Subcutaneous adipose tissue (tissue), 4 donors: ENCODE results near the gene C3orf52. TPM values are rescaled to one million over a fixed set of nuclear protein-coding genes. Genes with fewer than 3 reads are reported as not detected.

Experiments used
- CTCF ChIP-seq: fragments of 450-650 bp; IDR thresholded peaks from one replicate; pipeline ENCODE4 v1.5.1; 2016; ENCODE audit warnings: low read depth, mild to moderate bottlenecking, control low read depth, antibody characterized with exemption, moderate library complexity
- total RNA-seq, 4 donors: library from RNA; depleted of rRNA; stranded (reverse); fragments of >200 nt; gene quantifications; one replicate each; pipeline ENCODE4 v1.1.0, GENCODE V29; 2016

C3orf52 gene, protein sequence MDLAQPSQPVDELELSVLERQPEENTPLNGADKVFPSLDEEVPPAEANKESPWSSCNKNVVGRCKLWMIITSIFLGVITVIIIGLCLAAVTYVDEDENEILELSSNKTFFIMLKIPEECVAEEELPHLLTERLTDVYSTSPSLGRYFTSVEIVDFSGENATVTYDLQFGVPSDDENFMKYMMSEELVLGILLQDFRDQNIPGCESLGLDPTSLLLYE
- 1 to 10 TPM in 2 of 4 donors, under 1 TPM in 2; 0.38 to 6.2 (median 1.1) TPM for total RNA-seq

- TF ChIP-seq CTCF = no peak
Measured at GRCh38 chr3:112086076-112086854, at the start of gene C3orf52. C3orf52 (plus strand) TSS chr3:112086389; CDS start chr3:112086408, 19 bp downstream.

DNA sequence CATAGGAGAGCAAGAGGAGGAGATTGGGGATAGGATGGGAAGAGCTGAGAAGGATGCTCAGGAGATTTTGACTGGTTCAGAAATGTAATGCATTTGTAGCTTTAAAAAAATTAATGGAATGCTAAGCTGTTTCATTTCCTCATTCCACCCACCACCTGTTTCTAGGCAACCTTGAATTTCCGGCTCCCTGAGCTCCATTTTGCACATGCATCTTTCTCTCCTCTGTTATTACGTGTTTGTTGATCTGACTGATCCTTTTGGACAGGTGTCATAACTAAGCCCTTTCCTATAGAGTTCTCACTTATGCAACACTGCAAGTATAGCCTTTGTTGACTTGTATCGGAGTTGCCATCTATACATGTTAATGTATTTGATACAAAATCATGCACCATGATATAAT is 47.3 kb upstream of the C3orf52 start:
- no peak for TF ChIP-seq CTCF

- TF ChIP-seq CTCF = no peak
Measured at GRCh38 chr3:112041321-112041720, 44.9 kb upstream of the C3orf52 start.

DNA sequence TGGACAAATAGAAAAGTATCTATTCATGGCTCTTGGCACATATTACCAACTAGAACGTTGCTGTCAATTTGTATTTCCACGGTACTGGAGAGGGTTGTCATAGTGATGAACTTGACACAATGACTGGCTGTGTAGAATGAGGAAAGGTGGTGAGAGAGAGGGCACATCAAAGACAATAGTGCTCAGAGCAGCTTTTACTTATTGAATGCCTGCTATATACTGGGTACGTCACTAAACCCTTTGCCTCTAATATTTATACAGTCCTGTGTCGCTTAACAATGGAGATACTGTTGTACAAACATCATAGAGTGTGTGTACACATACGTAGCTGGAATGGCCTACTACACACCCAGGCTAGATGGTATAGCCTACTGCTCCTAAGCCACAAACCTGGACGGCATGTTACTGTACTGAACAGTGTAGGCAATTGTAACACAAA is 43.3 kb upstream of the C3orf52 start:
- TF ChIP-seq CTCF = no peak

DNA sequence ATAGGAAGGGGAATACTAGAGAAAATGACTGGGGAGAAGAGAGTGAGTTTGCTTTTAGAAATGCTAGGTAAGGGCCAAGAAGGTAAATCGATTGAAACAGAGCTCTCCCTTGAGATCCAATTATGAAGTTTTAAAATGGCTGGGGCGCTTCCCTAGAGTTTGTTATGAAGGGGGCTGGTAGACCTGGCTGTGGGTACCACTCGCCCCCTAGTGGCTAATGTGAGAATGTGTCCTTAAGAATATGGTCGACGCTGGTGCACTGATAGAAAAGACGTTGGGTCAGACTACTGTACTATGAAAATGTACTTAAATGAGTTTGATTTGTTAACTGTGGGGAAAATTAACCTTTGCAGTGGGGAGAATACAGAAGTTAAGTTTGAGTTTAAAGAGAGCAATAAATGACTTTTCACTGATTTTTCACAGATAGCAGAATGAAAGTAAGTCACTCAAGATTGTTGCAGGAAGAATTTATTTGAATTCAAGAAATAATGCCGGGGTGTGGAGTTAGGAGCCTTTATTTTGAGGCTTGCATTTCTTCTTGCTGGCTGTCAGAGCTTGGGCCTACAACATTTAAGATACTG is 42.5 kb upstream of the C3orf52 start:
- TF ChIP-seq CTCF = no peak

DNA sequence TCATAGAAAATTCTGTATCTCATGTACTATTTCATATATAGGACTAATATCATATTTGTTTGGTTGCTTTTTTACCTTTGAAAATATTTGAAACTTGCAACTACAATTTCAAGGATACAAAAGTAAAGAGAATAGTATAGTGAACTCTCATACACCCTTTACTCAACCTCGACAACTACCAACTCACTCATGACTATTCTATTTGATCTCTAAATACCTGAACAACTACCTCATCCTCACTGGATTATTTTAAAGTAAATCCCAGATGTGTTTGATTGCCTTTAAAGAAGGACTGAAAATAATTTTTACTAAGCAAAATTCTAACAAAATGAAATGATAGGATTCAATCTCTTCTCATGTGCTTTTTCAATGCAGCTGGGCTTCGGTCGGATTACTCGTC is 39.6 kb upstream of the C3orf52 start:
- TF ChIP-seq CTCF = no peak

GRCh38 chr3:112047264-112047663 is 38.9 kb upstream of the C3orf52 start:
- no peak for TF ChIP-seq CTCF
